DLD1 (cell line): ENCODE data around the gene PIP5K1C.

Source experiments
- in situ Hi-C: cut with HindIII; loops from 2 replicates; pipeline ENCODE4 v1.10.0; 2017; ENCODE audit warnings: low sequenced_read_pairs

PIP5K1C gene

GRCh38 chr19:3646336-3647092 is 53.8 kb downstream of the PIP5K1C start:
- in situ Hi-C loops = no loop called here

- in situ Hi-C loops = no loop called here
These were observed 54.5 kb downstream of the PIP5K1C start for GRCh38 chr19:3645726-3646125.

- in situ Hi-C loops = no loop called here
These were observed 55.2 kb downstream of the PIP5K1C start for GRCh38 chr19:3645067-3645396.

- in situ Hi-C loops = no loop called here
These were observed 55.8 kb downstream of the PIP5K1C start for GRCh38 chr19:3644351-3645066.

- in situ Hi-C loops = no loop called here
These were observed 56.5 kb downstream of the PIP5K1C start for GRCh38 chr19:3643674-3644313.

GRCh38 chr19:3642987-3643673 is 57.1 kb downstream of the PIP5K1C start:
- in situ Hi-C loops = no loop called here

GRCh38 chr19:3642296-3642695 is 58.0 kb downstream of the PIP5K1C start:
- in situ Hi-C loops = no loop called here

GRCh38 chr19:3641515-3642269 is 58.6 kb downstream of the PIP5K1C start:
- in situ Hi-C loops = no loop called here

GRCh38 chr19:3639479-3639878 is 60.8 kb downstream of the PIP5K1C start:
- in situ Hi-C loops = no loop called here

GRCh38 chr19:3638208-3639193 is 61.8 kb downstream of the PIP5K1C start:
- in situ Hi-C loops = no loop called here

- in situ Hi-C loops = no loop called here
These were observed 62.6 kb downstream of the PIP5K1C start for GRCh38 chr19:3637621-3638020.

- in situ Hi-C loops = no loop called here
These were observed 63.3 kb downstream of the PIP5K1C start for GRCh38 chr19:3636962-3637361.

- in situ Hi-C loops = no loop called here
These were observed 63.8 kb downstream of the PIP5K1C start for GRCh38 chr19:3636506-3636905.

GRCh38 chr19:3634496-3635045 is 65.7 kb downstream of the PIP5K1C start:
- in situ Hi-C loops = no loop called here

GRCh38 chr19:3633559-3633988 is 66.7 kb downstream of the PIP5K1C start:
- in situ Hi-C loops = no loop called here

- in situ Hi-C loops = no loop called here
These were observed 67.3 kb downstream of the PIP5K1C start for GRCh38 chr19:3632739-3633558.

GRCh38 chr19:3632098-3632497 is 68.2 kb downstream of the PIP5K1C start:
- in situ Hi-C loops = no loop called here
